WTC11 (cell line): ENCODE results near the gene CCDC154. TPM values are rescaled to one million over a fixed set of nuclear protein-coding genes. Genes with fewer than 3 reads are reported as not detected.

Experiments
- ATAC-seq: fragments of 200-7000 bp; cut with Tn5 transposase; 2 replicates; pipeline ENCODE4 v1.10.0; 2021; ENCODE audit warnings: mild to moderate bottlenecking, moderate library complexity
- CTCF ChIA-PET: fragments of 300-600 bp; sonication (Branson Sonifier 250); formaldehyde crosslinking; loops from one replicate; lab custom pipeline; 2021; ENCODE audit warnings: antibody characterized with exemption; lab: Charles Lee
- POLR2A ChIA-PET: fragments of 350-600 bp; sonication (Branson Sonifier 250); formaldehyde crosslinking; loops from one replicate; lab custom pipeline; 2021; ENCODE audit warnings: antibody characterized with exemption; lab: Charles Lee
- DNase-seq: peaks from one replicate; pipeline ENCODE4 v3.0.0; 2021; ENCODE audit warnings: low spot score
- H3K27ac Mint-ChIP-seq: 2 replicates; pipeline ENCODE4 v1.8.0; 2021; ENCODE audit warnings: mixed read lengths
- H3K27me3 Mint-ChIP-seq: 2 replicates; pipeline ENCODE4 v1.8.0; 2021; ENCODE audit warnings: low read depth, mild to moderate bottlenecking, moderate library complexity, mixed read lengths
- H3K36me3 Mint-ChIP-seq: 2 replicates; pipeline ENCODE4 v1.8.0; 2021; ENCODE audit warnings: mixed read lengths
- H3K4me1 Mint-ChIP-seq: 2 replicates; pipeline ENCODE4 v1.8.0; 2022; ENCODE audit warnings: mixed read lengths
- H3K4me3 Mint-ChIP-seq: 2 replicates; pipeline ENCODE4 v1.8.0; 2021; ENCODE audit warnings: mild to moderate bottlenecking, moderate library complexity, mixed read lengths
- H3K9me3 Mint-ChIP-seq: 2 replicates; pipeline ENCODE4 v1.8.0; 2021; ENCODE audit warnings: mixed read lengths
- ESRRA ChIP-seq: sonication (generic); formaldehyde crosslinking; IDR thresholded peaks from 2 replicates; pipeline ENCODE4 v1.8.1; 2022; ENCODE audit warnings: mild to moderate bottlenecking, missing genetic modification reagents, borderline replicate concordance
- FOXP1 ChIP-seq: sonication (generic); formaldehyde crosslinking; IDR thresholded peaks from 2 replicates; pipeline ENCODE4 v1.8.0; 2022; ENCODE audit warnings: missing genetic modification reagents, mild to moderate bottlenecking, moderate library complexity, borderline replicate concordance
- GABPB1 ChIP-seq: sonication (generic); formaldehyde crosslinking; IDR thresholded peaks from 2 replicates; pipeline ENCODE4 v1.8.1; 2023; ENCODE audit warnings: mild to moderate bottlenecking, missing genetic modification reagents
- GTF2I ChIP-seq: fragments of 250-450 bp; sonication (Bioruptor Pico); conservative IDR thresholded peaks from 2 replicates; pipeline ENCODE4 v1.4.0; 2021; ENCODE audit warnings: mild to moderate bottlenecking
- HMGA2 ChIP-seq: fragments of 250-450 bp; sonication (Bioruptor Pico); IDR thresholded peaks from 2 replicates; pipeline ENCODE4 v1.4.0; 2021; ENCODE audit warnings: mild to moderate bottlenecking, moderate library complexity
- JAZF1 ChIP-seq: fragments of 250-450 bp; sonication (Bioruptor Pico); IDR thresholded peaks from 2 replicates; pipeline ENCODE4 v1.9.0; 2021; ENCODE audit warnings: moderate library complexity, mild to moderate bottlenecking, inconsistent platforms
- JUN ChIP-seq: sonication (generic); formaldehyde crosslinking; IDR thresholded peaks from 2 replicates; pipeline ENCODE4 v1.8.0; 2023; ENCODE audit warnings: mild to moderate bottlenecking, missing genetic modification reagents
- KAT7 ChIP-seq: sonication (generic); formaldehyde crosslinking; IDR thresholded peaks from 2 replicates; pipeline ENCODE4 v1.8.1; 2023; ENCODE audit warnings: missing genetic modification reagents, mild to moderate bottlenecking, borderline replicate concordance
- ZBTB21 ChIP-seq: sonication (generic); formaldehyde crosslinking; IDR thresholded peaks from 2 replicates; pipeline ENCODE4 v1.8.1; 2023; ENCODE audit warnings: mild to moderate bottlenecking, missing genetic modification reagents, borderline replicate concordance
- ZNF219 ChIP-seq: sonication (generic); formaldehyde crosslinking; IDR thresholded peaks from 2 replicates; pipeline ENCODE4 v1.8.0; 2023; ENCODE audit warnings: missing genetic modification reagents, mild to moderate bottlenecking, borderline replicate concordance
- ZNF416 ChIP-seq: fragments of 250-450 bp; sonication (Bioruptor Pico); IDR thresholded peaks from 2 replicates; pipeline ENCODE4 v1.9.0; 2021; ENCODE audit warnings: mild to moderate bottlenecking, inconsistent platforms
- ZNF423 ChIP-seq: fragments of 250-450 bp; sonication (Bioruptor Pico); IDR thresholded peaks from 2 replicates; pipeline ENCODE4 v2.1.2; 2022; ENCODE audit warnings: mild to moderate bottlenecking, moderate library complexity
- total RNA-seq: library from RNA; stranded (reverse); gene quantifications from 3 replicates; pipeline ENCODE4 v1.2.3, GENCODE V29; 2021
- TF ChIP-seq, protein P1 (sequence below): sonication (generic); formaldehyde crosslinking; IDR thresholded peaks from 2 replicates; pipeline ENCODE4 v1.8.1; 2022; ENCODE audit warnings: low read depth, mild to moderate bottlenecking, moderate library complexity, missing genetic modification reagents, borderline replicate concordance
- TF ChIP-seq, protein P2 (sequence below): sonication (generic); formaldehyde crosslinking; IDR thresholded peaks from 2 replicates; pipeline ENCODE4 v1.8.1; 2023; ENCODE audit warnings: mild to moderate bottlenecking, missing genetic modification reagents, moderate library complexity
- TF ChIP-seq, protein P3 (sequence below): fragments of 250-450 bp; sonication (Bioruptor Pico); IDR thresholded peaks from 2 replicates; pipeline ENCODE4 v1.9.0; 2021; ENCODE audit warnings: mild to moderate bottlenecking
- TF ChIP-seq, protein P4 (sequence below): fragments of 250-450 bp; sonication (Bioruptor Pico); IDR thresholded peaks from 2 replicates; pipeline ENCODE4 v1.9.0; 2021; ENCODE audit warnings: mild to moderate bottlenecking

Gene CCDC154
- total RNA-seq, 1 experiment from 2014 or later: 0.46 TPM

- ChIA-PET POLR2A (interaction anchor here (1.1 kb wide), 1 partner anchor 13 kb away, joined by 3 read pairs; no protein-coding TSS in a partner anchor), CTCF (interaction anchor here (1.2 kb wide), 1 partner anchor 259 kb away, joined by 3 read pairs; no protein-coding TSS in a partner anchor)
Measured at GRCh38 chr16:1446296-1447080, 2.1 kb upstream of the CCDC154 start.

GRCh38 chr16:1445518-1446203 lies 1.3 kb upstream of the CCDC154 start:
- TF ChIP-seq, protein P1, sequence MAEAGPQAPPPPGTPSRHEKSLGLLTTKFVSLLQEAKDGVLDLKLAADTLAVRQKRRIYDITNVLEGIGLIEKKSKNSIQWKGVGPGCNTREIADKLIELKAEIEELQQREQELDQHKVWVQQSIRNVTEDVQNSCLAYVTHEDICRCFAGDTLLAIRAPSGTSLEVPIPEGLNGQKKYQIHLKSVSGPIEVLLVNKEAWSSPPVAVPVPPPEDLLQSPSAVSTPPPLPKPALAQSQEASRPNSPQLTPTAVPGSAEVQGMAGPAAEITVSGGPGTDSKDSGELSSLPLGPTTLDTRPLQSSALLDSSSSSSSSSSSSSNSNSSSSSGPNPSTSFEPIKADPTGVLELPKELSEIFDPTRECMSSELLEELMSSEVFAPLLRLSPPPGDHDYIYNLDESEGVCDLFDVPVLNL (CRISPR knock-in tag): no peak
- TF ChIP-seq, protein P2, sequence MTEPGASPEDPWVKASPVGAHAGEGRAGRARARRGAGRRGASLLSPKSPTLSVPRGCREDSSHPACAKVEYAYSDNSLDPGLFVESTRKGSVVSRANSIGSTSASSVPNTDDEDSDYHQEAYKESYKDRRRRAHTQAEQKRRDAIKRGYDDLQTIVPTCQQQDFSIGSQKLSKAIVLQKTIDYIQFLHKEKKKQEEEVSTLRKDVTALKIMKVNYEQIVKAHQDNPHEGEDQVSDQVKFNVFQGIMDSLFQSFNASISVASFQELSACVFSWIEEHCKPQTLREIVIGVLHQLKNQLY (CRISPR knock-in tag): no peak
- TF ChIP-seq ZNF219: no peak
- TF ChIP-seq JAZF1 (CRISPR knock-in tag): no peak
- TF ChIP-seq ZNF423: no peak
- TF ChIP-seq JUN: no peak
- no peak for TF ChIP-seq GTF2I
- no peak for TF ChIP-seq HMGA2
- no peak for TF ChIP-seq KAT7 (CRISPR knock-in tag)
- TF ChIP-seq ZBTB21 (CRISPR knock-in tag): no peak
- TF ChIP-seq FOXP1 (CRISPR knock-in tag): no peak
- no peak for TF ChIP-seq ZNF416 (CRISPR knock-in tag)
- TF ChIP-seq ESRRA: no peak
- TF ChIP-seq, protein P3, sequence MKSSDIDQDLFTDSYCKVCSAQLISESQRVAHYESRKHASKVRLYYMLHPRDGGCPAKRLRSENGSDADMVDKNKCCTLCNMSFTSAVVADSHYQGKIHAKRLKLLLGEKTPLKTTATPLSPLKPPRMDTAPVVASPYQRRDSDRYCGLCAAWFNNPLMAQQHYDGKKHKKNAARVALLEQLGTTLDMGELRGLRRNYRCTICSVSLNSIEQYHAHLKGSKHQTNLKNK (CRISPR knock-in tag): no peak
- TF ChIP-seq, protein P4, sequence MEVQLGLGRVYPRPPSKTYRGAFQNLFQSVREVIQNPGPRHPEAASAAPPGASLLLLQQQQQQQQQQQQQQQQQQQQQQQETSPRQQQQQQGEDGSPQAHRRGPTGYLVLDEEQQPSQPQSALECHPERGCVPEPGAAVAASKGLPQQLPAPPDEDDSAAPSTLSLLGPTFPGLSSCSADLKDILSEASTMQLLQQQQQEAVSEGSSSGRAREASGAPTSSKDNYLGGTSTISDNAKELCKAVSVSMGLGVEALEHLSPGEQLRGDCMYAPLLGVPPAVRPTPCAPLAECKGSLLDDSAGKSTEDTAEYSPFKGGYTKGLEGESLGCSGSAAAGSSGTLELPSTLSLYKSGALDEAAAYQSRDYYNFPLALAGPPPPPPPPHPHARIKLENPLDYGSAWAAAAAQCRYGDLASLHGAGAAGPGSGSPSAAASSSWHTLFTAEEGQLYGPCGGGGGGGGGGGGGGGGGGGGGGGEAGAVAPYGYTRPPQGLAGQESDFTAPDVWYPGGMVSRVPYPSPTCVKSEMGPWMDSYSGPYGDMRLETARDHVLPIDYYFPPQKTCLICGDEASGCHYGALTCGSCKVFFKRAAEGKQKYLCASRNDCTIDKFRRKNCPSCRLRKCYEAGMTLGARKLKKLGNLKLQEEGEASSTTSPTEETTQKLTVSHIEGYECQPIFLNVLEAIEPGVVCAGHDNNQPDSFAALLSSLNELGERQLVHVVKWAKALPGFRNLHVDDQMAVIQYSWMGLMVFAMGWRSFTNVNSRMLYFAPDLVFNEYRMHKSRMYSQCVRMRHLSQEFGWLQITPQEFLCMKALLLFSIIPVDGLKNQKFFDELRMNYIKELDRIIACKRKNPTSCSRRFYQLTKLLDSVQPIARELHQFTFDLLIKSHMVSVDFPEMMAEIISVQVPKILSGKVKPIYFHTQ (CRISPR knock-in tag): no peak
- TF ChIP-seq, all 79 proteins: peak for 0
- Mint-ChIP-seq H3K27me3 (no peaks in the 10 kb centered on the region), H3K4me3 (no peak overlapping the region), H3K36me3 (peaks cover 2% of the 10 kb centered on the region; the same call in 1 of the 2 replicates), H3K4me1 (no peaks in the 10 kb centered on the region), H3K9me3 (no peaks in the 10 kb centered on the region), H3K27ac (no peak overlapping the region)
- ChIA-PET POLR2A (interaction anchor here (1.1 kb wide), 1 partner anchor 14 kb away, joined by 3 read pairs; no protein-coding TSS in a partner anchor), CTCF (no interaction called here)
- no peak for DNase-seq
- ATAC-seq: no peak

More at GRCh38 chr16:1446296-1447080, 2.1 kb upstream of the CCDC154 start:
- ATAC-seq (no peak), DNase-seq (no peak)
- TF ChIP-seq GABPB1 (CRISPR knock-in tag): no peak
- Mint-ChIP-seq H3K9me3 (no peaks in the 10 kb centered on the region), H3K27me3 (no peaks in the 10 kb centered on the region), H3K4me1 (no peaks in the 10 kb centered on the region), H3K4me3 (no peak overlapping the region), H3K36me3 (peaks cover 4% of the 10 kb centered on the region; the same call in 1 of the 2 replicates), H3K27ac (no peak overlapping the region)
